Natural killer cell (primary cell): ENCODE data around the gene ASTN2. TPM values are rescaled to one million over a fixed set of nuclear protein-coding genes. Genes with fewer than 3 reads are reported as not detected.

Experiments
- ATAC-seq, 3 donors: fragments of 150-1000 bp in 2 of 3; fragments of 200-7000 bp in 1 of 3; cut with Tn5 transposase; 1 replicate in 1 of 3; 2 replicates in 2 of 3; pipeline ENCODE4 v1.10.0; 2021; ENCODE audit warnings: mild to moderate bottlenecking in 2 of 3, moderate library complexity in 2 of 3
- DNase-seq, 2 donors: peaks; one replicate each; pipeline versions ENCODE4 v3.0.0 to v3.0.0-alpha.2; 2013 to 2021; ENCODE audit warnings: mixed read lengths in 1 of 2
- H3K27ac ChIP-seq: one replicate; pipeline ENCODE4 v1.5.1; 2013; ENCODE audit warnings: mild to moderate bottlenecking, low read length
- H3K27me3 ChIP-seq: one replicate; pipeline ENCODE4 v1.6.1; 2013; ENCODE audit warnings: low read length; ENCODE audit not compliant: control insufficient read depth, insufficient read depth
- H3K36me3 ChIP-seq: one replicate; pipeline ENCODE4 v1.6.1; 2013; ENCODE audit warnings: low read length; ENCODE audit not compliant: control insufficient read depth, insufficient read depth
- H3K4me1 ChIP-seq: one replicate; pipeline ENCODE4 v1.6.1; 2013; ENCODE audit warnings: low read length; ENCODE audit not compliant: control insufficient read depth, insufficient read depth
- H3K4me3 ChIP-seq: one replicate; pipeline ENCODE4 v1.5.1; 2013; ENCODE audit warnings: low read length
- H3K9me3 ChIP-seq: one replicate; pipeline ENCODE4 v1.6.1; 2013; ENCODE audit warnings: low read length; ENCODE audit not compliant: control insufficient read depth, insufficient read depth
- H3K27ac Mint-ChIP-seq, 2 donors: one replicate each; pipeline ENCODE4 v1.8.0; 2022; ENCODE audit warnings: mild to moderate bottlenecking in 2 of 2, mixed read lengths in 2 of 2, moderate library complexity in 1 of 2
- H3K27me3 Mint-ChIP-seq, 2 donors: one replicate each; pipeline ENCODE4 v1.8.0; 2022; ENCODE audit warnings: low read depth in 2 of 2, mixed read lengths in 2 of 2
- H3K36me3 Mint-ChIP-seq: one replicate; pipeline ENCODE4 v1.8.0; 2022; ENCODE audit warnings: mixed read lengths
- H3K4me1 Mint-ChIP-seq, 2 donors: one replicate each; pipeline ENCODE4 v1.8.0; 2022; ENCODE audit warnings: mixed read lengths in 2 of 2
- H3K4me3 Mint-ChIP-seq: one replicate; pipeline ENCODE4 v1.8.0; 2022; ENCODE audit warnings: mild to moderate bottlenecking, moderate library complexity, mixed read lengths
- H3K9me3 Mint-ChIP-seq, 2 donors: one replicate each; pipeline ENCODE4 v1.8.0; 2022; ENCODE audit warnings: mixed read lengths in 2 of 2
- CTCF ChIP-seq: fragments of 200-600 bp; IDR thresholded peaks from one replicate; pipeline ENCODE4 v1.8.0; 2022; ENCODE audit warnings: antibody characterized with exemption
- WGBS: methylation state at CpG from one replicate; pipeline ENCODE4 v1.1.7; 2013; ENCODE audit warnings: missing lambda C conversion rate; ENCODE audit not compliant: insufficient coverage; 5-methylcytosine and 5-hydroxymethylcytosine counted together
- intact Hi-C: fragments of 100-400 bp; cut with micrococcal nuclease; formaldehyde crosslinking; loops from one replicate; pipeline ENCODE4 v1.14.2; 2022
- total RNA-seq, 4 donors: library from RNA; stranded (reverse); fragments of 120-200 nt in 1 of 4; gene quantifications; one replicate each; pipeline versions ENCODE4 v1.2.3 to v1.2.4, GENCODE V29; 2013 to 2022

ASTN2 gene
- total RNA-seq, 3 donors from 2014 or later (not counting 1 experiment from before 2014, with no cell fraction given), result 3.0 to 3.5 (median 3.2) TPM

GRCh38 chr9:116687074-116687753 lies 727.6 kb downstream of the ASTN2 start, which contains the start of gene TRIM32:
TRIM32 (plus strand) TSS chr9:116687305; CDS start chr9:116697743, 10,438 bp downstream.
- Mint-ChIP-seq H3K27ac (peak within 1 kb of the TSS; percentile 61 to 90), H3K4me3 (peak within 1 kb of the TSS; percentile 95), H3K4me1 (peaks cover 56 to 61% of the 10 kb centered on the region in 2 donors), H3K9me3 (no peaks in the 10 kb centered on the region), H3K27me3 (no peaks in the 10 kb centered on the region), H3K36me3 (no peaks in the 10 kb centered on the region)
- Histone ChIP-seq H3K4me3 (peak within 1 kb of the TSS; percentile 74), H3K27ac (peak within 1 kb of the TSS; percentile 40), H3K4me1 (peaks cover 22% of the 10 kb centered on the region), H3K9me3 (no peaks in the 10 kb centered on the region), H3K27me3 (no peaks in the 10 kb centered on the region), H3K36me3 (no peaks in the 10 kb centered on the region)
- TF ChIP-seq CTCF, result no peak
- intact Hi-C loops, result no loop called here
- peak; percentile 95 to 97 (median 96) for ATAC-seq
- WGBS, result under 1% methylated on average over 48 of the region's 54 CpGs
- peak; percentile 94 for DNase-seq

- no peaks in the 10 kb centered on the region for H3K27me3 Mint-ChIP-seq
- Histone ChIP-seq H3K4me3 (peak overlapping the region; percentile 74), H3K27me3 (no peaks in the 10 kb centered on the region), H3K9me3 (no peaks in the 10 kb centered on the region), H3K36me3 (no peaks in the 10 kb centered on the region), H3K4me1 (peaks cover 22% of the 10 kb centered on the region), H3K27ac (peak overlapping the region; percentile 40)
- 30% methylated on average over 7 of the region's 7 CpGs for WGBS
- no peak for DNase-seq
- intact Hi-C loops, result no loop called here
- H3K27ac Mint-ChIP-seq, result peak overlapping the region; percentile 61 to 90
- H3K4me3 Mint-ChIP-seq, result peak overlapping the region; percentile 95
- H3K36me3 Mint-ChIP-seq, result no peaks in the 10 kb centered on the region
- H3K9me3 Mint-ChIP-seq, result no peaks in the 10 kb centered on the region
- peaks cover 53 to 56% of the 10 kb centered on the region in 2 donors for H3K4me1 Mint-ChIP-seq
- no peak for TF ChIP-seq CTCF
- ATAC-seq, result peak; percentile 14 to 32 (median 31)
These were observed 728.2 kb downstream of the ASTN2 start for GRCh38 chr9:116686693-116687073.

GRCh38 chr9:116686135-116686534 lies 728.7 kb downstream of the ASTN2 start:
- Mint-ChIP-seq H3K27me3 (no peaks in the 10 kb centered on the region), H3K27ac (peak overlapping the region; percentile 61 to 90), H3K4me1 (peaks cover 48 to 50% of the 10 kb centered on the region in 2 donors), H3K36me3 (no peaks in the 10 kb centered on the region), H3K4me3 (peak overlapping the region; percentile 95), H3K9me3 (no peaks in the 10 kb centered on the region)
- intact Hi-C loops, result no loop called here
- peaks cover 22% of the 10 kb centered on the region for H3K4me1 ChIP-seq
- H3K9me3 ChIP-seq, result no peaks in the 10 kb centered on the region
- no peak for TF ChIP-seq CTCF
- H3K27ac ChIP-seq, result no peak overlapping the region
- DNase-seq (peak in 1 of 2 donors; percentile 13), ATAC-seq (no peak)
- H3K27me3 ChIP-seq, result no peaks in the 10 kb centered on the region
- H3K36me3 ChIP-seq, result no peaks in the 10 kb centered on the region
- no peak overlapping the region for H3K4me3 ChIP-seq

GRCh38 chr9:116685166-116685565 lies 729.7 kb downstream of the ASTN2 start:
- Mint-ChIP-seq H3K4me1 (peaks cover 38 to 41% of the 10 kb centered on the region in 2 donors), H3K27ac (no peak overlapping the region), H3K4me3 (no peak overlapping the region), H3K36me3 (no peaks in the 10 kb centered on the region), H3K9me3 (no peaks in the 10 kb centered on the region), H3K27me3 (no peaks in the 10 kb centered on the region)
- Histone ChIP-seq H3K4me3 (no peak overlapping the region), H3K9me3 (no peaks in the 10 kb centered on the region), H3K27ac (no peak overlapping the region), H3K4me1 (peaks cover 22% of the 10 kb centered on the region), H3K36me3 (no peaks in the 10 kb centered on the region), H3K27me3 (no peaks in the 10 kb centered on the region)
- 100% methylated on average over 4 of the region's 4 CpGs for WGBS
- no peak for TF ChIP-seq CTCF
- intact Hi-C loops, result no loop called here
- no peak for ATAC-seq
- DNase-seq, result no peak
